SH-SY5Y (cell line): Measurements from ENCODE around the gene ALG14.

Experiments
- GATA2 ChIP-seq: IDR thresholded peaks from 2 replicates; pipeline ENCODE4 v1.6.1; 2011; ENCODE audit warnings: mild to moderate bottlenecking, low read depth, low read length
- GATA3 ChIP-seq: IDR thresholded peaks from 2 replicates; pipeline ENCODE4 v1.6.1; 2011; ENCODE audit warnings: low read depth, mild to moderate bottlenecking, low read length, moderate library complexity

GRCh38 chr1:95003433-95003738 is 69.4 kb downstream of the ALG14 start:
- TF ChIP-seq GATA2, result no peak
- TF ChIP-seq GATA3, result no peak
